Measurements from ENCODE around the gene FOXP1. TPM values are rescaled to one million over a fixed set of nuclear protein-coding genes. Genes with fewer than 3 reads are reported as not detected.

The FOXP1 gene
- total RNA-seq, 1 experiment from 2014 or later, result 2.9 TPM

DNA sequence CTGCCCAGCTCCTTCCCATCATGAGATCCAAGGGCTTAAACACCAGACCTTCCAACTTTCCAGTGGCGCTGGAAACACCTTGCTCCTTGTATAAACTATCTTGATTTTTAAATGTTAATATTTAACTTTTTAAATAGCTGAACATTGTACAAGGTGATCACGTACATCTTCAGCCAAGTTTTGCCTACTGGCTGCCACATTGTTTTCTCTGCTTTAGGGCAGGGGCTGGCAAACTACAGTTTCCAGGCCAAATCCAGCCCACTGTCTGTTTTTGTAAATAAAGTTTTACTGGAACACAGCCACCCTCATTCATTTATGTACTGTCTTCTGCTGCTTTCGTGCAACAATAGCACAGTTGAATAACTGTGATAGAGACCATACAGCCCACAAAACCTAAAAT lies 27.6 kb upstream of the FOXP1 start:
- no TSS peak for BruUV-seq (replicated peaks)
- H3K27me3 ChIP-seq (ENCODE audit: control insufficient read depth, insufficient read depth, low read length), result no peaks in the 10 kb centered on the region
- intact Hi-C loops (cut with micrococcal nuclease; ENCODE audit: unreplicated experiment) (no loop called here), in situ Hi-C loops (cut with HindIII; ENCODE audit: low pct_unique_long_range_greater_than_20kb, low sequenced_read_pairs) (no loop called here)
- no peaks in the 10 kb centered on the region for H3K36me3 ChIP-seq (ENCODE audit: control insufficient read depth, insufficient read depth, low read length)
- no peaks in the 10 kb centered on the region for H3K9me3 ChIP-seq (ENCODE audit: control insufficient read depth, insufficient read depth, low read depth, low read length)
- H3K27ac ChIP-seq (ENCODE audit: low read length), result no peak overlapping the region
- DNase-seq (ENCODE audit: low read depth, low spot score) (no peak), ATAC-seq (no peak)
- no peaks in the 10 kb centered on the region for H3K4me1 ChIP-seq (ENCODE audit: control insufficient read depth, insufficient read depth, low read length)
- no peak overlapping the region for H3K4me3 ChIP-seq (ENCODE audit: low read depth in 2 of 2, low read length in 2 of 2)
- ChIA-PET CTCF (no interaction called here), POLR2A (no interaction called here)
- no peak for TF ChIP-seq SIN3A (IDR thresholded peaks at IDR 0.05; ENCODE audit: borderline replicate concordance, insufficient read depth, low read depth, low read length)
- no peak for TF ChIP-seq POLR2AphosphoS5 (IDR thresholded peaks at IDR 0.05; ENCODE audit: low read depth, low read length)
- TF ChIP-seq, protein P1, sequence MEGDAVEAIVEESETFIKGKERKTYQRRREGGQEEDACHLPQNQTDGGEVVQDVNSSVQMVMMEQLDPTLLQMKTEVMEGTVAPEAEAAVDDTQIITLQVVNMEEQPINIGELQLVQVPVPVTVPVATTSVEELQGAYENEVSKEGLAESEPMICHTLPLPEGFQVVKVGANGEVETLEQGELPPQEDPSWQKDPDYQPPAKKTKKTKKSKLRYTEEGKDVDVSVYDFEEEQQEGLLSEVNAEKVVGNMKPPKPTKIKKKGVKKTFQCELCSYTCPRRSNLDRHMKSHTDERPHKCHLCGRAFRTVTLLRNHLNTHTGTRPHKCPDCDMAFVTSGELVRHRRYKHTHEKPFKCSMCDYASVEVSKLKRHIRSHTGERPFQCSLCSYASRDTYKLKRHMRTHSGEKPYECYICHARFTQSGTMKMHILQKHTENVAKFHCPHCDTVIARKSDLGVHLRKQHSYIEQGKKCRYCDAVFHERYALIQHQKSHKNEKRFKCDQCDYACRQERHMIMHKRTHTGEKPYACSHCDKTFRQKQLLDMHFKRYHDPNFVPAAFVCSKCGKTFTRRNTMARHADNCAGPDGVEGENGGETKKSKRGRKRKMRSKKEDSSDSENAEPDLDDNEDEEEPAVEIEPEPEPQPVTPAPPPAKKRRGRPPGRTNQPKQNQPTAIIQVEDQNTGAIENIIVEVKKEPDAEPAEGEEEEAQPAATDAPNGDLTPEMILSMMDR (IDR thresholded peaks at IDR 0.05), result no peak
- TF ChIP-seq TCF7L2 (IDR thresholded peaks at IDR 0.05; ENCODE audit: low read depth, low read length), result no peak
- TF ChIP-seq, protein P2, sequence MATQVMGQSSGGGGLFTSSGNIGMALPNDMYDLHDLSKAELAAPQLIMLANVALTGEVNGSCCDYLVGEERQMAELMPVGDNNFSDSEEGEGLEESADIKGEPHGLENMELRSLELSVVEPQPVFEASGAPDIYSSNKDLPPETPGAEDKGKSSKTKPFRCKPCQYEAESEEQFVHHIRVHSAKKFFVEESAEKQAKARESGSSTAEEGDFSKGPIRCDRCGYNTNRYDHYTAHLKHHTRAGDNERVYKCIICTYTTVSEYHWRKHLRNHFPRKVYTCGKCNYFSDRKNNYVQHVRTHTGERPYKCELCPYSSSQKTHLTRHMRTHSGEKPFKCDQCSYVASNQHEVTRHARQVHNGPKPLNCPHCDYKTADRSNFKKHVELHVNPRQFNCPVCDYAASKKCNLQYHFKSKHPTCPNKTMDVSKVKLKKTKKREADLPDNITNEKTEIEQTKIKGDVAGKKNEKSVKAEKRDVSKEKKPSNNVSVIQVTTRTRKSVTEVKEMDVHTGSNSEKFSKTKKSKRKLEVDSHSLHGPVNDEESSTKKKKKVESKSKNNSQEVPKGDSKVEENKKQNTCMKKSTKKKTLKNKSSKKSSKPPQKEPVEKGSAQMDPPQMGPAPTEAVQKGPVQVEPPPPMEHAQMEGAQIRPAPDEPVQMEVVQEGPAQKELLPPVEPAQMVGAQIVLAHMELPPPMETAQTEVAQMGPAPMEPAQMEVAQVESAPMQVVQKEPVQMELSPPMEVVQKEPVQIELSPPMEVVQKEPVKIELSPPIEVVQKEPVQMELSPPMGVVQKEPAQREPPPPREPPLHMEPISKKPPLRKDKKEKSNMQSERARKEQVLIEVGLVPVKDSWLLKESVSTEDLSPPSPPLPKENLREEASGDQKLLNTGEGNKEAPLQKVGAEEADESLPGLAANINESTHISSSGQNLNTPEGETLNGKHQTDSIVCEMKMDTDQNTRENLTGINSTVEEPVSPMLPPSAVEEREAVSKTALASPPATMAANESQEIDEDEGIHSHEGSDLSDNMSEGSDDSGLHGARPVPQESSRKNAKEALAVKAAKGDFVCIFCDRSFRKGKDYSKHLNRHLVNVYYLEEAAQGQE (IDR thresholded peaks at IDR 0.05; ENCODE audit: insufficient read depth in 1 of 2, low read depth in 2 of 2, low read length in 1 of 2), result no peak

DNA sequence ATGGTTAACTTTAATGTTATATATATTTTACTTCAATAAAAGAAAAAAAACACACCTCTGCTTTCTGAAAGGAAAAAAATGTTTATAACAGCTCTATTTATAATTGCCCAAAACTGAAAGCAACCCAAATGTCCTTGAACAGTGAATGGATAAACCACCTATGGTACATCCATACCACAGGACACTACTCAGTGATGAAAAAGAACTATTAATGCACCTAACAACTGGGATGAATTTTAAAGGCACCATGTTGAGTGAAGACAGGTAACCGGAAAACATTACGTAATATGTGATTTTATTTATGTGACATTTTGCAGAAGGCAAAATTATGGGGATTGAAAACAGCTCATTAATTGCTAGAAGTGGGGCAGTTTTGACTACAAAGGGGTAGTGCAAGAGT lies 23.8 kb upstream of the FOXP1 start:
- in situ Hi-C loops (cut with HindIII; ENCODE audit: low pct_unique_long_range_greater_than_20kb, low sequenced_read_pairs), result no loop called here
- DNase-seq (ENCODE audit: low read depth, low spot score) (no peak), ATAC-seq (no peak)
- POLR2A ChIA-PET, result no interaction called here
- CTCF ChIA-PET, result no interaction called here
- H3K27me3 ChIP-seq (ENCODE audit: control insufficient read depth, insufficient read depth, low read length), result no peaks in the 10 kb centered on the region
- H3K9me3 ChIP-seq (ENCODE audit: control insufficient read depth, insufficient read depth, low read depth, low read length), result no peaks in the 10 kb centered on the region
- no peak overlapping the region for H3K4me3 ChIP-seq (ENCODE audit: low read depth in 2 of 2, low read length in 2 of 2)
- no TSS peak for BruUV-seq (replicated peaks)
- H3K27ac ChIP-seq (ENCODE audit: low read length), result no peak overlapping the region
- intact Hi-C loops (cut with micrococcal nuclease; ENCODE audit: unreplicated experiment), result no loop called here
- no peaks in the 10 kb centered on the region for H3K4me1 ChIP-seq (ENCODE audit: control insufficient read depth, insufficient read depth, low read length)
- no peak for TF ChIP-seq POLR2AphosphoS5 (IDR thresholded peaks at IDR 0.05; ENCODE audit: low read depth, low read length)
- no peak for TF ChIP-seq SIN3A (IDR thresholded peaks at IDR 0.05; ENCODE audit: borderline replicate concordance, insufficient read depth, low read depth, low read length)
- TF ChIP-seq, protein P1 (IDR thresholded peaks at IDR 0.05), result no peak
- TF ChIP-seq, protein P2 (IDR thresholded peaks at IDR 0.05; ENCODE audit: insufficient read depth in 1 of 2, low read depth in 2 of 2, low read length in 1 of 2), result no peak
- TF ChIP-seq TCF7L2 (IDR thresholded peaks at IDR 0.05; ENCODE audit: low read depth, low read length), result no peak
- no peaks in the 10 kb centered on the region for H3K36me3 ChIP-seq (ENCODE audit: control insufficient read depth, insufficient read depth, low read length)

Measured in Panc1 (cell line).